Measurements from ENCODE around the gene DNM1L. TPM values are rescaled to one million over a fixed set of nuclear protein-coding genes. Genes with fewer than 3 reads are reported as not detected.

DNM1L gene
- polyA plus RNA-seq, 3 donors: 23.6 to 45.6 (median 31.5) TPM

- Histone ChIP-seq H3K9me3 (replicated peaks in 1 of 2; ENCODE audit: control insufficient read depth in 1 of 2, insufficient read depth in 1 of 2, low read length in 2 of 2) (no peaks in the 10 kb centered on the region), H3K27me3 (ENCODE audit: control insufficient read depth in 2 of 2, insufficient read depth in 2 of 2, low read length in 2 of 2) (no peaks in the 10 kb centered on the region), H3K9ac (ENCODE audit: insufficient read depth, low read length, poor library complexity, severe bottlenecking) (no peak overlapping the region), H4K20me1 (ENCODE audit: insufficient read depth, low read length) (no peaks in the 10 kb centered on the region), H3K79me2 (ENCODE audit: insufficient read depth, low read length) (peaks cover 16% of the 10 kb centered on the region), H3K4me2 (replicated peaks; ENCODE audit: extremely low read depth, low read length, poor library complexity, severe bottlenecking) (no peak overlapping the region), H3K4me3 (replicated peaks in 1 of 3; ENCODE audit: low read depth in 2 of 3, low read length in 3 of 3) (no peak overlapping the region), H2AFZ (ENCODE audit: insufficient read depth, low read depth, low read length, poor library complexity, severe bottlenecking) (no peak overlapping the region), H3K4me1 (ENCODE audit: control insufficient read depth in 1 of 2, insufficient read depth in 2 of 2, low read length in 2 of 2) (no peaks in the 10 kb centered on the region), H3K36me3 (replicated peaks in 1 of 2; ENCODE audit: control insufficient read depth in 1 of 2, insufficient read depth in 2 of 2, low read length in 2 of 2) (peaks cover 92 to 100% of the 10 kb centered on the region in 2 donors), H3K27ac (ENCODE audit: low read depth in 1 of 2, low read length in 2 of 2) (no peak overlapping the region)
- no peak overlapping the region for H3K27ac Mint-ChIP-seq
- DNase-seq: no peak
- no peak overlapping the region for H3K4me3 Mint-ChIP-seq
- TF ChIP-seq, protein P1, sequence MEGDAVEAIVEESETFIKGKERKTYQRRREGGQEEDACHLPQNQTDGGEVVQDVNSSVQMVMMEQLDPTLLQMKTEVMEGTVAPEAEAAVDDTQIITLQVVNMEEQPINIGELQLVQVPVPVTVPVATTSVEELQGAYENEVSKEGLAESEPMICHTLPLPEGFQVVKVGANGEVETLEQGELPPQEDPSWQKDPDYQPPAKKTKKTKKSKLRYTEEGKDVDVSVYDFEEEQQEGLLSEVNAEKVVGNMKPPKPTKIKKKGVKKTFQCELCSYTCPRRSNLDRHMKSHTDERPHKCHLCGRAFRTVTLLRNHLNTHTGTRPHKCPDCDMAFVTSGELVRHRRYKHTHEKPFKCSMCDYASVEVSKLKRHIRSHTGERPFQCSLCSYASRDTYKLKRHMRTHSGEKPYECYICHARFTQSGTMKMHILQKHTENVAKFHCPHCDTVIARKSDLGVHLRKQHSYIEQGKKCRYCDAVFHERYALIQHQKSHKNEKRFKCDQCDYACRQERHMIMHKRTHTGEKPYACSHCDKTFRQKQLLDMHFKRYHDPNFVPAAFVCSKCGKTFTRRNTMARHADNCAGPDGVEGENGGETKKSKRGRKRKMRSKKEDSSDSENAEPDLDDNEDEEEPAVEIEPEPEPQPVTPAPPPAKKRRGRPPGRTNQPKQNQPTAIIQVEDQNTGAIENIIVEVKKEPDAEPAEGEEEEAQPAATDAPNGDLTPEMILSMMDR (IDR thresholded peaks at IDR 0.05): no peak
- no peaks in the 10 kb centered on the region for H3K9me3 Mint-ChIP-seq
- H3K27me3 Mint-ChIP-seq (ENCODE audit: low read depth in 3 of 3): no peaks in the 10 kb centered on the region
- intact Hi-C loops (cut with micrococcal nuclease): no loop called here
- H3K4me1 Mint-ChIP-seq: no peaks in the 10 kb centered on the region
- WGBS (ENCODE audit: insufficient coverage): no CpG with 5 or more reads among the region's 2 CpGs
- H3K36me3 Mint-ChIP-seq: peaks cover 68 to 90% of the 10 kb centered on the region in 2 donors
Measured at GRCh38 chr12:32737715-32738114, 58.6 kb downstream of the DNM1L start.

DNA sequence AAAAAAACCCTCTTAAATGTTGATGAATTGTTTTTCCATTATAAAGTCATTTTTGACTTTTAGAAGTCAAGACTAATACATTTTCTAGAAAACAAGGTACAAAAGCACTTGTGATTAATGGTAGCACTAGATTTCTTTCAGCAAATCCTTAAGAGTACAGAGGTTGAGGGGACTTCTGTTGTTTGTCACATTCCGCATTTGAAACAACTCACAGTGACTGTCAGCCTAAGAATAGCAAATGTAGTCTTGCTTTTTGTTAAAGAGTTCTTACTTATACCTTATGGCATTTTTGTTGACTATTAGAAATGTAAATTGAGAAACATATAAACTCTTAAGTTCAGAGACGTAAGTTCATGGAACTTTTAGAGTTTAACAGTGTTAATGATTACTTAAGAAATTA lies 60.2 kb downstream of the DNM1L start:
- Histone ChIP-seq H3K4me3 (replicated peaks in 1 of 3; ENCODE audit: low read depth in 2 of 3, low read length in 3 of 3) (no peak overlapping the region), H3K4me1 (ENCODE audit: control insufficient read depth in 1 of 2, insufficient read depth in 2 of 2, low read length in 2 of 2) (no peaks in the 10 kb centered on the region), H3K9me3 (replicated peaks in 1 of 2; ENCODE audit: control insufficient read depth in 1 of 2, insufficient read depth in 1 of 2, low read length in 2 of 2) (no peaks in the 10 kb centered on the region), H3K4me2 (replicated peaks; ENCODE audit: extremely low read depth, low read length, poor library complexity, severe bottlenecking) (no peak overlapping the region), H2AFZ (ENCODE audit: insufficient read depth, low read depth, low read length, poor library complexity, severe bottlenecking) (no peak overlapping the region), H3K36me3 (replicated peaks in 1 of 2; ENCODE audit: control insufficient read depth in 1 of 2, insufficient read depth in 2 of 2, low read length in 2 of 2) (peaks cover 91 to 100% of the 10 kb centered on the region in 2 donors), H3K79me2 (ENCODE audit: insufficient read depth, low read length) (peaks cover 16% of the 10 kb centered on the region), H3K27me3 (ENCODE audit: control insufficient read depth in 2 of 2, insufficient read depth in 2 of 2, low read length in 2 of 2) (no peaks in the 10 kb centered on the region), H4K20me1 (ENCODE audit: insufficient read depth, low read length) (peaks cover 7% of the 10 kb centered on the region), H3K27ac (ENCODE audit: low read depth in 1 of 2, low read length in 2 of 2) (no peak overlapping the region), H3K9ac (ENCODE audit: insufficient read depth, low read length, poor library complexity, severe bottlenecking) (no peak overlapping the region)
- Mint-ChIP-seq H3K9me3 (no peaks in the 10 kb centered on the region), H3K4me3 (no peak overlapping the region), H3K27me3 (ENCODE audit: low read depth in 3 of 3) (no peaks in the 10 kb centered on the region), H3K36me3 (peaks cover 66 to 91% of the 10 kb centered on the region in 2 donors), H3K27ac (no peak overlapping the region), H3K4me1 (no peaks in the 10 kb centered on the region)
- DNase-seq: no peak
- intact Hi-C loops (cut with micrococcal nuclease): no loop called here
- TF ChIP-seq, protein P1 (IDR thresholded peaks at IDR 0.05): no peak
- WGBS (ENCODE audit: insufficient coverage): no CpG with 5 or more reads among the region's 2 CpGs

Measured in CD14-positive monocyte (primary cell).